B cell (primary cell): Measurements from ENCODE around the gene ZNF687. TPM values are rescaled to one million over a fixed set of nuclear protein-coding genes. Genes with fewer than 3 reads are reported as not detected.
A peak's percentile ranks its signal among the peaks of the same experiment; 100 is the strongest.

Experiments used
- ATAC-seq: fragments of 200-7000 bp; cut with Tn5 transposase; one replicate; pipeline ENCODE4 v1.10.0; 2021; ENCODE audit warnings: low read depth, mild to moderate bottlenecking, moderate number of reproducible peaks, moderate library complexity
- CTCF ChIA-PET: fragments of 350-600 bp; sonication (Branson Sonifier 250); formaldehyde crosslinking; loops from one replicate; lab custom pipeline; 2021; ENCODE audit warnings: antibody characterized with exemption, inconsistent platforms; lab: Charles Lee
- POLR2A ChIA-PET: fragments of 350-600 bp; sonication (Branson Sonifier 250); formaldehyde crosslinking; loops from one replicate; lab custom pipeline; 2021; ENCODE audit warnings: antibody characterized with exemption; lab: Charles Lee
- DNase-seq: peaks from one replicate; pipeline ENCODE4 v3.0.0; 2013
- H2AFZ ChIP-seq: 2 replicates; pipeline ENCODE4 v1.6.1; 2012; ENCODE audit warnings: mild to moderate bottlenecking, low read depth, low read length; ENCODE audit not compliant: insufficient read depth, poor library complexity, severe bottlenecking
- H3K27ac ChIP-seq, 2 donors: 1 replicate in 1 of 2; 2 replicates in 1 of 2; pipeline ENCODE4 v1.5.1; 2012 to 2013; ENCODE audit warnings: low read length in 2 of 2, mild to moderate bottlenecking in 2 of 2, moderate library complexity in 1 of 2
- H3K27me3 ChIP-seq, 4 experiments: fragments of 200-600 bp in 1 of 4; sonication (generic) in 1 of 4; replicated peaks in 1 of 4; 1 replicate in 2 of 4; 2 replicates in 2 of 4; pipeline versions ENCODE4 v1.6.1 to v1.7.0; 2013 to 2016; ENCODE audit warnings: low read length in 3 of 4, mild to moderate bottlenecking in 2 of 4, mixed read lengths in 1 of 4, moderate library complexity in 1 of 4; ENCODE audit not compliant: insufficient read depth in 4 of 4, control insufficient read depth in 3 of 4; ENCODE audit errors: control extremely low read depth in 1 of 4
- H3K36me3 ChIP-seq, 2 experiments: replicated peaks in 1 of 2; 1 replicate in 1 of 2; 2 replicates in 1 of 2; pipeline versions ENCODE4 v1.6.1 to v1.7.1; 2013; ENCODE audit warnings: low read length in 1 of 2; ENCODE audit not compliant: insufficient read depth in 2 of 2, control insufficient read depth in 1 of 2; ENCODE audit errors: control extremely low read depth in 1 of 2, extremely low read depth in 1 of 2
- H3K4me1 ChIP-seq, 2 donors: fragments of 200-600 bp in 1 of 2; sonication (generic) in 1 of 2; 1 replicate in 1 of 2; 2 replicates in 1 of 2; pipeline versions ENCODE4 v1.5.1 to v1.6.1; 2013 to 2017; ENCODE audit warnings: low read length in 2 of 2; ENCODE audit not compliant: control insufficient read depth in 2 of 2, insufficient read depth in 2 of 2
- H3K4me2 ChIP-seq: replicated peaks from 2 replicates; pipeline ENCODE3; 2012; ENCODE audit warnings: mild to moderate bottlenecking, low read depth, low read length; ENCODE audit not compliant: poor library complexity, severe bottlenecking
- H3K4me3 ChIP-seq, 5 experiments: fragments of 200-600 bp in 1 of 5; sonication (generic) in 1 of 5; 1 replicate in 3 of 5; 2 replicates in 2 of 5; pipeline versions ENCODE4 v1.5.1 to v1.7.0; 2011 to 2016; ENCODE audit warnings: low read length in 4 of 5, mild to moderate bottlenecking in 4 of 5, low read depth in 2 of 5, control low read depth in 1 of 5, moderate library complexity in 1 of 5; ENCODE audit not compliant: insufficient read depth in 1 of 5; ENCODE audit errors: control extremely low read depth in 1 of 5, extremely low read depth in 1 of 5
- H3K79me2 ChIP-seq: fragments of 200-600 bp; sonication (generic); one replicate; pipeline ENCODE4 v1.6.0; 2016; ENCODE audit warnings: low read length; ENCODE audit not compliant: control insufficient read depth, insufficient read depth
- H3K9ac ChIP-seq: fragments of 200-600 bp; sonication (generic); 2 replicates; pipeline ENCODE4 v1.6.1; 2017; ENCODE audit warnings: mild to moderate bottlenecking, low read length, moderate library complexity
- H3K9me3 ChIP-seq, 3 donors: one replicate each; pipeline versions ENCODE4 v1.6.1 to v1.7.1; 2013; ENCODE audit warnings: low read length in 2 of 3; ENCODE audit not compliant: control insufficient read depth in 2 of 3, insufficient read depth in 1 of 3; ENCODE audit errors: control extremely low read depth in 1 of 3
- H4K20me1 ChIP-seq: 2 replicates; pipeline ENCODE4 v1.6.0; 2012; ENCODE audit warnings: mild to moderate bottlenecking, low read length; ENCODE audit not compliant: insufficient read depth, control insufficient read depth, poor library complexity, severe bottlenecking
- H3K27ac Mint-ChIP-seq: one replicate; pipeline ENCODE4 v1.8.0; 2021; ENCODE audit warnings: mixed read lengths
- H3K27me3 Mint-ChIP-seq: one replicate; pipeline ENCODE4 v1.8.0; 2021; ENCODE audit warnings: mixed read lengths
- H3K4me1 Mint-ChIP-seq: one replicate; pipeline ENCODE4 v1.8.0; 2021; ENCODE audit warnings: mixed read lengths
- H3K4me3 Mint-ChIP-seq: one replicate; pipeline ENCODE4 v1.8.0; 2021; ENCODE audit warnings: mixed read lengths
- H3K9me3 Mint-ChIP-seq: one replicate; pipeline ENCODE4 v1.8.0; 2022; ENCODE audit warnings: mixed read lengths; ENCODE audit not compliant: insufficient read depth
- CTCF ChIP-seq: fragments of 200-600 bp; IDR thresholded peaks from one replicate; pipeline ENCODE4 v1.8.0; 2022; ENCODE audit warnings: antibody characterized with exemption, mild to moderate bottlenecking
- EZH2 ChIP-seq: IDR thresholded peaks from 2 replicates; pipeline ENCODE4 v1.6.1; 2012; ENCODE audit warnings: borderline replicate concordance, low read depth, mild to moderate bottlenecking, moderate library complexity, low read length; ENCODE audit not compliant: insufficient read depth, poor library complexity, severe bottlenecking
- WGBS: methylation state at CpG from one replicate; pipeline ENCODE4 v1.1.5; 2013; ENCODE audit warnings: missing lambda C conversion rate; ENCODE audit not compliant: insufficient coverage; 5-methylcytosine and 5-hydroxymethylcytosine counted together
- intact Hi-C: fragments of 100-400 bp; cut with micrococcal nuclease; formaldehyde crosslinking; loops from one replicate; pipeline ENCODE4 v1.10.0; 2022
- polyA plus RNA-seq: library from polyadenylated mRNA; depleted of rRNA; stranded (reverse); fragments of >200 nt; gene quantifications from 2 replicates; pipeline ENCODE4 v1.2.3, GENCODE V29; 2012
- small RNA-seq: library from RNA; depleted of rRNA; stranded (forward); fragments of <200 nt; gene quantifications from one replicate; pipeline ENCODE3, GENCODE V24; 2012; ENCODE audit warnings: low replicate concordance, low read depth; ENCODE audit not compliant: insufficient read length
- total RNA-seq, 2 donors: library from RNA; stranded (reverse); fragments of 120-200 nt in 1 of 2; gene quantifications; 1 replicate in 1 of 2; 2 replicates in 1 of 2; pipeline versions ENCODE4 v1.2.3 to v1.2.4, GENCODE V29; 2013 to 2022

The ZNF687 gene
- total and polyA plus RNA-seq, 2 donors (not counting 1 experiment from before 2014, with no cell fraction given), result 29.1 to 49.6 TPM

GRCh38 chr1:151340870-151341754, 59.0 kb downstream of the ZNF687 start:
- ATAC-seq, result peak; percentile 83

More at GRCh38 chr1:151340870-151341754, 59.0 kb downstream of the ZNF687 start:
- peak; percentile 82 for DNase-seq
- Mint-ChIP-seq H3K27ac (peak overlapping the region; percentile 69), H3K27me3 (no peaks in the 10 kb centered on the region), H3K9me3 (no peaks in the 10 kb centered on the region), H3K4me1 (peaks cover 38% of the 10 kb centered on the region), H3K4me3 (no peak overlapping the region)
- no peak overlapping the region for H2AFZ ChIP-seq
- H3K27me3 ChIP-seq, result no peaks in the 10 kb centered on the region
- H3K36me3 ChIP-seq, result peaks cover 3 to 44% of the 10 kb centered on the region in 2 experiments
- H3K4me2 ChIP-seq, result peak overlapping the region; percentile 27
- TF ChIP-seq CTCF, result peak; percentile 85
- no peak for TF ChIP-seq EZH2
- H3K4me1 ChIP-seq, result peaks cover 25% of the 10 kb centered on the region in 2 donors
- peak overlapping the region; percentile 21 to 99 for H3K27ac ChIP-seq
- no peak overlapping the region for H3K9ac ChIP-seq
- WGBS, result 58% methylated on average over 2 of the region's 7 CpGs
- POLR2A ChIA-PET, result interaction anchor here (0.6 to 2.1 kb wide), 5 partner anchors 12 to 65 kb away, joined by 3 to 7 read pairs (median 5); partner anchors contain the start of gene ZNF687
- no peak overlapping the region for H3K4me3 ChIP-seq
- H4K20me1 ChIP-seq, result no peaks in the 10 kb centered on the region
- no peaks in the 10 kb centered on the region for H3K9me3 ChIP-seq
- intact Hi-C loops, result loop anchor here (1.0 to 10.0 kb wide), 4 partner anchors 14 to 176 kb away; partner anchors contain the start of genes LYSMD1, PI4KB and SCNM1
- peaks cover 23% of the 10 kb centered on the region for H3K79me2 ChIP-seq
- CTCF ChIA-PET, result interaction anchor here (0.6 to 9.8 kb wide), 33 partner anchors 10 to 979 kb away, joined by 3 to 239 read pairs (median 5); partner anchors contain the start of genes GABPB2, PI4KB, PSMB4 and PSMD4

Small RNA genes within 50 kb of the gene (small RNA-seq; reads per million reads assigned to genes)
- gene RN7SL444P, result not detected

Other genes with a start within 250 kb of the ZNF687 start
- 1.8 and 2.5 TPM in 2 replicates for gene BNIPL, start 245.7 kb upstream of the ZNF687 start, total RNA-seq
- gene BNIPL, start 245.7 kb upstream of the ZNF687 start, polyA plus RNA-seq, result 0.81 and 2.8 TPM in 2 replicates
- 4.5 and 7.6 TPM in 2 replicates for gene C1orf56, start 234.5 kb upstream of the ZNF687 start, total RNA-seq
- gene C1orf56, start 234.5 kb upstream of the ZNF687 start, polyA plus RNA-seq, result 2.4 and 2.5 TPM in 2 replicates
- 230 and 238 TPM in 2 replicates for gene CDC42SE1, start 222.7 kb upstream of the ZNF687 start, total RNA-seq
- gene CDC42SE1, start 222.7 kb upstream of the ZNF687 start, polyA plus RNA-seq, result 366 and 419 TPM in 2 replicates
- 1.1 and 1.5 TPM in 2 replicates for gene MLLT11, start 221.9 kb upstream of the ZNF687 start, total RNA-seq
- gene MLLT11, start 221.9 kb upstream of the ZNF687 start, polyA plus RNA-seq, result 2.4 and 2.7 TPM in 2 replicates
- 22.4 and 22.9 TPM in 2 replicates for gene GABPB2, start 211.5 kb upstream of the ZNF687 start, total RNA-seq
- 15.1 and 22.3 TPM in 2 replicates for gene GABPB2, start 211.5 kb upstream of the ZNF687 start, polyA plus RNA-seq
- 0.86 and 1.5 TPM in 2 replicates for gene SEMA6C, start 135.7 kb upstream of the ZNF687 start, total RNA-seq
- 0.81 and 1.3 TPM in 2 replicates for gene SEMA6C, start 135.7 kb upstream of the ZNF687 start, polyA plus RNA-seq
- gene TNFAIP8L2, start 125.7 kb upstream of the ZNF687 start, total RNA-seq, result 14.9 and 17.6 TPM in 2 replicates
- 5.5 and 9.1 TPM in 2 replicates for gene TNFAIP8L2, start 125.7 kb upstream of the ZNF687 start, polyA plus RNA-seq
- 5.8 TPM in 2 replicates for gene LYSMD1, start 116.4 kb upstream of the ZNF687 start, total RNA-seq
- gene LYSMD1, start 116.4 kb upstream of the ZNF687 start, polyA plus RNA-seq, result 0.68 and 1.4 TPM in 2 replicates
- 53.6 and 57.6 TPM in 2 replicates for gene SCNM1, start 116.2 kb upstream of the ZNF687 start, total RNA-seq
- 38.2 and 46.5 TPM in 2 replicates for gene SCNM1, start 116.2 kb upstream of the ZNF687 start, polyA plus RNA-seq
- gene TMOD4, start 106.3 kb upstream of the ZNF687 start, total RNA-seq, result 3.5 and 5.1 TPM in 2 replicates
- gene TMOD4, start 106.3 kb upstream of the ZNF687 start, polyA plus RNA-seq, result 1.7 and 2.3 TPM in 2 replicates
- 48.7 and 71.3 TPM in 2 replicates for gene VPS72, start 92.1 kb upstream of the ZNF687 start, total RNA-seq
- 30.3 and 42.1 TPM in 2 replicates for gene VPS72, start 92.1 kb upstream of the ZNF687 start, polyA plus RNA-seq
- 76.1 and 78.4 TPM in 2 replicates for gene PIP5K1A, start 83.7 kb upstream of the ZNF687 start, total RNA-seq
- gene PIP5K1A, start 83.7 kb upstream of the ZNF687 start, polyA plus RNA-seq, result 57.4 and 59.4 TPM in 2 replicates
- 142 and 169 TPM in 2 replicates for gene PSMD4, start 27.6 kb upstream of the ZNF687 start, total RNA-seq
- 117 and 136 TPM in 2 replicates for gene PSMD4, start 27.6 kb upstream of the ZNF687 start, polyA plus RNA-seq
- 110 TPM in 2 replicates for gene PI4KB, start 45.1 kb downstream of the ZNF687 start, total RNA-seq
- gene PI4KB, start 45.1 kb downstream of the ZNF687 start, polyA plus RNA-seq, result 138 and 139 TPM in 2 replicates
- gene RFX5, start 65.0 kb downstream of the ZNF687 start, total RNA-seq, result 207 and 208 TPM in 2 replicates
- 181 and 216 TPM in 2 replicates for gene RFX5, start 65.0 kb downstream of the ZNF687 start, polyA plus RNA-seq
- gene SELENBP1, start 90.4 kb downstream of the ZNF687 start, total RNA-seq, result 0.22 and 0.37 TPM in 2 replicates
- gene SELENBP1, start 90.4 kb downstream of the ZNF687 start, polyA plus RNA-seq, result not detected in 2 replicates
- gene PSMB4, start 117.3 kb downstream of the ZNF687 start, total RNA-seq, result 201 and 203 TPM in 2 replicates
- gene PSMB4, start 117.3 kb downstream of the ZNF687 start, polyA plus RNA-seq, result 334 and 393 TPM in 2 replicates
- 188 and 194 TPM in 2 replicates for gene POGZ, start 177.2 kb downstream of the ZNF687 start, total RNA-seq
- 48.5 and 50.2 TPM in 2 replicates for gene POGZ, start 177.2 kb downstream of the ZNF687 start, polyA plus RNA-seq
- 0.49 and 0.81 TPM in 2 replicates for gene CGN, start 229.1 kb downstream of the ZNF687 start, total RNA-seq
- 0.22 and 0.25 TPM in 2 replicates for gene CGN, start 229.1 kb downstream of the ZNF687 start, polyA plus RNA-seq